Measurements from ENCODE around the gene BPIFB6. TPM values are rescaled to one million over a fixed set of nuclear protein-coding genes. Genes with fewer than 3 reads are reported as not detected.

BPIFB6 gene
- polyA plus RNA-seq, 1 donor: not detected

DNA sequence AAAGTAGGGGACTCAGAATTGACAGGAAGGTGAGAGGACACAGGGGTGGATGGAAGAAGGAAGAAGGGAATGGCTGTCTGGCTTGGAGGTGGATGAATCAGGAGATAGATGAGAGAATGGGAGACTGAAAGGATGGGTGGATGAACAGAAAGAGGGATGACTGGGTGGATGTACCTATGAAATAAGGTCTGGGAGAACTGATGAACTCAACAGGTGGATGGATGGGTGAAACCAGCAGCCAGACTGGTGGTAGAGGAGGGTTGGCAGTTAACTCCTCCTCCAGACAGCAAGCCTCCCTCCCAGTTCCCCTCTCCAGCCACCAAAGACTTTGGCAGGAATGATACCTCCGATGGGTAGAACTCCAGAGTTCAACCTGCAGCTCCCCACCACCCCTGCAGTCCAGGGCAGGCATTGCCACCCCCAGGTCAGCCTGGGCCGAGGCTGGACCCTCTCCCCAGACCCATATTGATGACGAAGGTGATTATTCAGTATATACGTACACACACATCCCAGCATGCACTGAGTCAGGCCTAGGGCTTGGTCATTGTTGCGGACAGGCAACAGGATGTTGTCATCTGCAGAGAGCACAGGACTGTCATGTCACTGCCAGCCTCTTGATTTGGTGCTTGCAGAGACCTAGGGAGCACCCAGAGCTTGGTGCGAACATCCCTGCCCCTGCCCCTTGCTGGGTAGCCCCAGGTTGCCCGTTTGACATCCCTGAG, 29.2 kb upstream of the BPIFB6 start:
- no peak for DNase-seq

DNA sequence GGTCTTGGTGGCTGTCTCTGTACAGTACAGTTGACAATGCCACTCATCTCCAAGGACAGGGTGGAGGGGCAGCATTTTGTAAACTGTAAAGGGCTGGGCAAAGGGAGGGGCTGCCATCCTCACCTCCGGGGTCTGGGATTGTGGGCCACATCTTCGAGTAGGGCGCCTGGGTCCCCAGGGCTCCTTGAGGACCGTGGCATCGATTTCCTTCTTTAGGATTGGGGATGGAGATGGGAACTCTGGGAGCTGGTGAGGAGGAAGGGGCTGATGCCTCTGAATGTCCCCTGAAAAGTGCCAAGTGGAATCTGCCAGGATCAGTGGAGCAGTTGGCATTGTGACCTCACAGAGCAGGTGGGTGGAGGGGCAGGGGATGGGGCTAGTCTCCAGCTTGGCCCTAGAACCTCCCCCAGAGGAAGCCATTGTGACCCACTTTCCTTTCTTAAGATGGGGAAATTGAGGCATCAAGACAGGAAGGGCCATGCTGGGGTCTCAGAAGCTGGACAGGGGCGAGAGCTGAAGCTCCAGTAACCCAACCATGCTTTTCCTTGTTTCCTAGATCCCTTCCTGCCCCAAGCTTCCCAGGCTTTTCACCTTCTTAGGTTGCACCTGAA, 27.2 kb upstream of the BPIFB6 start, which contains the start of gene SUN5:
TSS of gene SUN5 (minus strand) at position 293 of the 611 bp plus-strand sequence. CDS start at position 200, 93 bp downstream.
- no peak for DNase-seq

DNA sequence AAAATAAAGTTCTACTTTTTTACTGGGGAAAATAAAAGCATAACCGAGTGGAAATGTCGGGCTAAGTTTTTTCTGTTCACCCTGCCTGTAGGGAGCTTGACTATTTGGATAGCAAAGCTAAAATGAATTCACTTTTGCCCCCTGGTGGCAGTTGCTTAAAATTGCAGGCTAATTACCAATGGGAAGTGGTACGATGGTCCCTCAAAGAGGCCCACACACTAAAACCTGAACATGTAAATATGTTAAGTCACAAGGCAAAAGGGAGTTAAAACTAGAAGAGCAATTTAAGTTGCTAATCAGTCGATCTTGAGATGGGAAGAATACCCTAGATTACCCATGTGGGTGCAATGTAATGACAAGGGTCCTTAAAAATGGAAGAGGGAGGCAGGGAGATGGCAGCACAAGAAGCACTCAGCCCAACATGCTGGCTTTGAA, 26.3 kb upstream of the BPIFB6 start:
- no peak for DNase-seq

DNA sequence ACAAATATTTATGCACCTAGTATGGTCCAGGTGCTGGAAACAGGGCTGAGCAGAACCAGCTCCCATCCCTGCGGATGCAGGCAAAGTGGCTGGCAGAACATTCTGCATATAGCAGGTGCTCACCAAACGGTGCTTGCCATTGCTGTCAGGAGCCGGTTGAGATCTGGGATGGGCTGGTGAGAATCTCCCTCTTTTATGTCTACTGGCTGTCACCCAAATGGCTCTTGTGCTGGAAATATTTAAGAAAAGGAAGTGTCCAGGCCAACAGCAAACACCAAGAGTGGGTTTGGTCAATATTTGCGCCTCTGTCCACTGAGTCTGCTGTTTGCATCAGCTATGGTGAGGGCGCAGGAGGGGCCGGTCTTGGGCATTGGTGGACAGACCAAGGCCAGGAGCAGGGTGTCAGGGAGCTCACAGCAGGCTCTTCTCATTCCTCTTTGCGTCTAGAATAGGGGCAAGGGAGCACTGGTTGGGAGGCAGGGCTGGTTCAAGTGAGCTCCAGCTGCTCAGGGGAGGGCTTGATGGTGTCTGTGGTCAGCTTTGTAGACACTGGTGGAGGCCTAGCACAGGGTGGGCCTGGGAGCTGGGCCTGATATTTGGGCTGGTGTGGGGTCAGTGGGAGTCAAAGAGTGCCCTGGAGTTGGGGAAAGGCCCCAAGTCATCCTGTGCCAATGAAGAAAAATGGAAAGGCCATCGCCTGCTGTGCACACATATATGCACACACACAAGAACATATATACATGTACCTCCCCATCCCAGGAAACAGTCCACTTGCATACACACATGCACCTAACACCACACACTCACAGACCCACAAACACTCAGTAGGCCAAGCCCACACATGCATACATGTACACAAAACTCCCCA, 25.3 kb upstream of the BPIFB6 start:
- DNase-seq: no peak

DNA sequence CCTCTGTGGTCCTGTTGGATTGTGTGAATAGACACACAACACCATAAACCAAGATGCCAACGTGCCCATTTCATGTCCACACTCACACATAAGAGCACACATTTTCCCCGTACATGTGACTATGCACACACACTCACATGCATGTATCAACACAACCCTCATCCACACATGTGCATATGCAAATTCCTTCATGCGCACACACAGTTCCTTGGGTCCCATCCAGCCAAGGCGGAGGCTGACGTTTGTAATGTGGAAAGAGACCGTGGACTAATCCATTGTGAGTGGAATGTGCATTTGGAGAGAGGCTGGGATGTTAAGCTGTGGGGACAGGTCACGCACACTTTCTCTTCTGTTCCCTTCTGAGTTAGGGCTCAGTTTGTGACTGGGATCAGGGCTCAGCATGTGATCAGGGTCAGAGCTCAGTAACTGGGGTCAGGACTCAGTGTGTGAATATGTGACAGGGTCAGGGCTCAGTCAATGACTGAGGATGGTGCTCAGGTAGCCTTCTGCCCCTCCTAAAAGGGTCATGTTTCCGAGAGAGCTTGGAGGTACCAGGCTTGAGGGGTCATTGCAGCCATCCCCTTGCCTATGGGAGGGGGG, 24.6 kb upstream of the BPIFB6 start:
- DNase-seq: no peak

DNA sequence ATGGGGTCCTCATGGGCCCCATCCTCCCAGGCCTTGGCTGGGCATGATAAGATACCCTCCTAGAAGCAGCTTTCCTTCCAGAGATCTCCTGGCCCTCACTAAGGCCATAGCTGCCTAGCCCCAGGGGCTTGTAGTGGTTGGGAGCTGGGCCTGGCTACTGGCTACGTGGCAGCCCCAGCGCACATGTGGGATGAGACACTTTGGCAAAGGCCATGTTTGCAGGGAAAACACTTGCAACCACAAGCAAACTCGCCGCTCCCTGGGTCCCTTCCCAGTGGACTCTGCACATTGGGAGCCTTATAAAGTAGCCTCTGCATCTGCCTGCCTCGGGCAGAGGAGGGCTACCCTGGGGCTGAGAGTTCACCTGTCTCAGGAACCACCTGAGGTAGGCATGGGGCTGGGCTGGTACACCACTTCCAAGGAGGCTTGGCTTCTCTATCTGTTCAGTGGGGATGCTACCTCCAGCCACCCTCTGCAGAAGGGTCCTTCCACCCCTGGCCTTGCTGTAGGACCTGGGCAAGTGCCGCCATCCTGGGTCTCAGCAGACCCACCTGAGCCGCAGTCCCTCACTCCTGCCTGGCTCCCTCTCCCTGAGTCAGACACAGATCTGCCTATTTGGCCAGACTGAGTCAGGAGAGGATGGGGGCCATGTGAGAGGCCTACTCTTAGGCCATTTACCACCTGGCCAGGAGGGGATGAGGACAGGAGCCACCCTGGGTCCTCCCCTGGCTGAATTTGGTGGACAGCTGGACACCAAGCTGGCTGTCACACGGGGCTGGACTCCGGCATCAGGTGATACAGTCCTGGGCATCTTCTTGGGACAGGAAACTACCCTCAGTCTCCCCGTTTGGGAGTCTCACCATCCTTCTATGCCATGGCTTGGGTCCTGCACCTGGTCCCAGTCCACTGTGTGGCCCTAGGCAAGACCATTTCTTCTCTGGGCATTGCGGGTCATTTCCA, 23.8 kb upstream of the BPIFB6 start, which contains the start of gene BPIFB2:
TSS of gene BPIFB2 (plus strand) at position 329 of the 960 bp plus-strand sequence. CDS start 871 bp downstream, outside the sequence.
- no peak for DNase-seq

DNA sequence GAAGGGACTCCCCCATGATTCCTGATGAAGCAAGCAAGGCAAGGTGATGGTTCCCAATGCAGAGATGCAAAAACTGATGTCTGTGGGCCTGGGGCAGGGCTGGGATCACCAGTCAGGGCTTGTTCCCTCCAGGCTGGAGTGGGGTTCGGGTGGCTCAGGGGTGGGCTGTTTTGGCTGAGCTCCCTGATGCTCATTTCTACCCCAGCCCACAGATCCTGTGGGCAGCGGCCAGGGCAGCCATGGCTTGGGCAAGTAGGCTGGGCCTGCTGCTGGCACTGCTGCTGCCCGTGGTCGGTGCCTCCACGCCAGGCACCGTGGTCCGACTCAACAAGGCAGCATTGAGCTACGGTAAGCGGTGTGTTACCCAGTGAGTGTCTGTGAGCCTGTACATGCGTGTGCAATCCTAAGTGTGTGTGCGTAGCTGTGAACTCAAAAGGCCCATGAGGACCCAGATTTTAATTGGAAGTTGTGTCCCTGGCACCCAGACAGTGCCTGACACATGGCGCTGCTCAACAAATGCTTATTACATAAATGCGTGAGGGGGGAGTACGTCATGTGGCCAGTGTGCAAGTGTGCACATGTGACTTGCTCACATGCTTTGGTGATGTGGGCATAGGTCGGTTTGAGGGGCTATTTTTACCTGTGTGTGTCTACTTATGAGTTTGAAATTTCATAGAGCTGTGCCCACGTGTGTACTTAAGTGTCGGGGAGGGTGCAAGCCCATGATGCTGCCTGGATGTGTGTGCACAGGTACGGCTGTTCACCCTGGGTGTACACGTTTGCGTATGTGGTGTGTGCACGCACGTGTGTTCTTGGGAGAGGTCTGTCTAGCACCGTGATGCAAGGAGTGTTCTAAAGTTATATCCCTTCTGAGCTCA, 22.9 kb upstream of the BPIFB6 start:
- DNase-seq: no peak

DNA sequence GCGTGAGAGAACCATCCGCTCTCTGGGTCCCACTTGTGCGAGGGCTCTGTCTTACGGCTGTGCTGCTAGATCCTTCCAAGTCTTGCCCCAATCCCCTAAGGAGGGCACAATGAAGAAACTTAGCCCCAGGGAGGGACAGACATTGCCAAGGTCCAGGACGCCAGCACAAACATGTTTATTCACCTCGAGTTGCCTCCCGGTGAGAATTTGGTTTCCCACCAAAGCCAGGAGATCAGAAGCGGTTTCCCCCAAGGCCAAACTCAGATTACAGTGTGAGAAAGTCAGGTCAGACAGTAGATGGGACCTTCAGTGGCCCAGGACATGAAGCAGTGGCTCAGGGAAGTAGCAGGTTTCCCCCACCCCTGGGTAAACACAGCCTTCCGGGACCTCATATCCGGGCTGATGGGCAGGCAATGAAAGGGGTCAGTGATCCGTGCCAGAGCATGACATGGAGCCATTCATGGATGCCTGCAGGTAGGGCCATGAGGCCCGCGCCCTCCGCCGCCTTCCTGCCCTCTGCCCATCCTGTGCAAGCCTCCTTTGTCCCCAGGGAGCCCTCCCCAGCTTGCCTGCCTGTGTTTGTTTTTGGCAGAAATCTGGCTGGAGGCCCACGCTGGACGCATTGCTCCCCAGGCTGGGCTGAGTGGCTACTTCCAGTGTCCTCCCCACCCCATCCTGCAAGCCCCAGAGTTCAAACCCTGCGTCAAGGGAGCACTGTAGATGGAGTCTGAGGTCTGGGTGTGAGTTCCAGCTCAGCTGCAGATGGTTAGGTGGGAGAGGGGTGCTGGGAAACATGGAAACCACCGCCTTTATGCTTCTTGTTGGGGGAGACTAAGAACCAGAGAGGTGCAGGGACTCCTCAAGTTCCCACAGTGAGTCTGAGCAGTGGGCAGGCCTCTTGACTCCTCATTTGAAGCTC, 22.0 kb upstream of the BPIFB6 start:
- DNase-seq: no peak

DNA sequence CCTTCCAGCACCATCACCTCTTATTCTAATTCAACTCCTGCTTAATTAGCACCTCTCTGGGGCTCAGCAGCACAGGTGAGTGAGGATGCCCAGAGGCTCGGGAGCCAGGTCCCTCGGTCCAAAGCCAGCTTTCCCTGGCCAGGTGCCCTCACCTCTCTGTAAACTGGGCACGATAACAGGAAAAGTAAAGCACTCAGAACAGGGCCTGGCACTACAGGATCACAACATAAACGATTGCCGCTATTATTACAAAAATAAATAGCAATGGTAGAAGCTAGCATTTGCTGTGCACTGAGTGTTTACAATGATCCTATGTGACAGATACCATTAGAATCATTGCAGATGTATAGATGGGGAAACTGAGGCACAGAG, 21.3 kb upstream of the BPIFB6 start:
- no peak for DNase-seq

DNA sequence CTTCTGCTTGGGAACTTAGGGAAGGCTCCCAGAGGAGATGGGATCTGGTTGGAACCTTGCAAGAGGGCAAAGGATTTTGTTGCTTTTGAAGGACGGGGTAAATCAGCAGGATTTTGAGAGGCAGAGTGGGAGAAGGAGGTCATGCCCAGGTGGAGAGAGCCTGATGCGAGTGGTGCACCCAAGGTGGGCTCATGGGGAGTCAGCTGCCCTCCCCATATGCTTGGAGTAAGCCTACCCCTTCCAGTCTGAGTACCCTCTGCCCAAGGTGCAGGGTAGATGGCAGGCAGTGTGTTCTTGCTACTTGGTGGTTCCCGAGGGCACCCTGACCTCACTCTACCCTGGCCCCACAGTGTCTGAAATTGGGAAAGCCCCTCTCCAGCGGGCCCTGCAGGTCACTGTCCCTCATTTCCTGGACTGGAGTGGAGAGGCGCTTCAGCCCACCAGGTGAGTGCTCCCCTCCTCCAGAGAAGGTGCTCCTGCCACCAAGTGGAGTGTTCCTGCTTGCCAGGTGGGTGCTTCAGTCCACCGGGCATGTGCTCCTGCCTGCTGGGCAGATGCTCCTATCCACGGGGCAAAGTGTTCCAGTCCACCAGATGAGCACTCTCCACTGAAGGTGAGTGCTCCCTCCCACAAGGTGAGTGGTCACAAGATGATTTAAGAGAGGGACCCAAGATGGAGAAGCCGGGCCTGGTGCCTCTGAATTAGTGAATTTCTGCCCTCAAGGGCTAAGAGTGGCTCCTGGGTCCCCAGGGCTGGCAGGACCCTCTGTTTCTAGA, 20.6 kb upstream of the BPIFB6 start:
- no peak for DNase-seq

DNA sequence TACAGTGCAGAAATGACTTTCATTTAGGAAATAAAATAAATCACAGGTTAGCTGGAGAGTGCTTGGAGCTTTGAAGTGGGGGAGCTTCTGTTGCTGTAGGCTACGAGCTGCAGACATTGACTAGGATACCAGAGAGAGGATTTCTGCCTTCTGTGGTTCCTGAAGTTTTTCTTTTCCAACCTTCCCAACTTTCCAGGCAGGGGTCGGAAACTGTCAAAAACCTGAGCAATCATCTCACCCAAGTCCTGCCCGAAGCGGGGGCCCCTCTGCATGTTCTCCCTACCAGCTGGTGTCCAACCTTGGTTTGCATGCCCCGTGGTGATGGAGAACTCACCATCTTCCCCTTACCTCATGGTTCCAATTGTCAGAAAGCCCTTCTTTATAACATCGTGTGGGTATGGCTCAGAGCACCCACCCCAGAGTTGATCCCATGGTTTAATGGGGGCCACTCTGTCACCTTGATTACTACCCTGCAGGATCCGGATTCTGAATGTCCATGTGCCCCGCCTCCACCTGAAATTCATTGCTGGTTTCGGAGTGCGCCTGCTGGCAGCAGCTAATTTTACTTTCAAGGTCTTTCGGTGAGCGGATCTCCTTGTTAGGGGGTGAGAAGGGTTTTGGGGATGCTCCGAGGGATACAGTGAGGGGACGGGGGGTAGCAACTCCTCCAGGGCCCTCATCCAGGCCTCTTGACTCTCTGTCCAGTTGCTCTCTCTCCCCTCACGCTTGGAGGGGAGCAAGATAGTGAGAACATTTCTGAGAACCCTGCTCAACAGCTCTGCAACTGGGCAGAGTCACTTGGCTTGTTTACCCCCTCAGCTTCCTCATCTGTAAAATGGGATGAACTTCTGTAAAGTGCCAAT, 18.9 kb upstream of the BPIFB6 start:
- no peak for DNase-seq

DNA sequence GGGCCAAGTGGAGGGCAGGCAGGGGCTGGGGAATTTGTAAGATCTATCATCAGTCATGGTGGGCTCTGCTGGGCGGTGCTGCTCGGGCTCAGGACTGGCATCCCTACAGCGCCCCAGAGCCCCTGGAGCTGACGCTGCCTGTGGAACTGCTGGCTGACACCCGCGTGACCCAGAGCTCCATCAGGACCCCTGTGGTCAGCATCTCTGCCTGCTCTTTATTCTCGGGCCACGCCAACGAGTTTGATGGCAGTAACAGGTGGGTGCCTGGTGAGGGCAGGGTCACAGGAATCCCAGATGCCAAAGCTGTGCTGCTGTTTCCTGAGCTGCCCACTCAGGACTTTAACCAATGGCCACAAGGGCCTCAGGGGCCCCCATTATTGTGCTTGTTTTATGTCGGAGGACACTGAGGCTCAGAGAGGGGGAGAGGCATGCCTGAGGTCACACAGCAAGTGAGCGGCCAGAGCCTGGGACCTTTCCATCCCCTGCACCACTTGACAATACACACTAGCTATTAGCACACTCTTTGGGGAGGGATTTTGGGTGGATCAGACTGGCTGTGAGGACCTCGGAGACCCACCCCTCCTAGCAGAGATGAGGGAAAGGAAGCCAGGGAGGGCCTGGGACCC, 17.6 kb upstream of the BPIFB6 start:
- no peak for DNase-seq

DNA sequence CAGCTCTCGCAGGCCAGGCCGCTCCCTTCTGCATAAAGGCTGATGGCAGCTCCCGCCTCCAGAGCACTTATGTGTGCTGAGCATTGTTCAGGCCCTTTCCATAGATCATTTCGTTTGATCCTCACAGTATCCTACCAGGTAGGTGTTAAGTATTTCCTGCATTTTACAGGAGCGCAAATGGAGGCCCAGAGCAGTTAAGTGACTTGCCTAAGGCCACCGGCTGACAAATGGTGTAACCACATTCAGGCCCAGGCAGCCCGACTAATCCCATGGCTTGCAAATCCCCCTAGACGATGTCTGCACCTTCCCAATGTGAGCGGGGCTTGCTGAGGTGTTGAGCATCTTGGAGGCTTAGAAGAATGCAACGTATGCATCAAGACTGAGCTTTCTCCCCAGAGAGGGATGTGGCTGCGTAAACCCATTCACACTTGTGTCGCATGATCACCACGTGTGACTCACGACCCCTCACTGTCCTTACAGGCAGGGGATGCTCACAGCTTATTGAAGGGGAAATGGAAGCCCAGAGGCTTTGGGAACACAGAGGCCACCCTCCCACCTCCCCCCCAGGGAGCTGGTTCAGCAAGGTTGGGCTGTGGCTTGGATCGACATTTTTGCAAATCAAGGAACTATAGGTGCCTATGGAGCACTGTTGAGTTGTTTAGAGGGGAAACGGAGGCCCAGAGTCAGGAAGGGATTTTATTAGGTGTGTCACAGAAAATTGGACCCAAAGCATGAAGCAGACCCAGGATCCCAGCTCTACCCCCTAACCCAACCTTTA, 16.9 kb upstream of the BPIFB6 start:
- no peak for DNase-seq

DNA sequence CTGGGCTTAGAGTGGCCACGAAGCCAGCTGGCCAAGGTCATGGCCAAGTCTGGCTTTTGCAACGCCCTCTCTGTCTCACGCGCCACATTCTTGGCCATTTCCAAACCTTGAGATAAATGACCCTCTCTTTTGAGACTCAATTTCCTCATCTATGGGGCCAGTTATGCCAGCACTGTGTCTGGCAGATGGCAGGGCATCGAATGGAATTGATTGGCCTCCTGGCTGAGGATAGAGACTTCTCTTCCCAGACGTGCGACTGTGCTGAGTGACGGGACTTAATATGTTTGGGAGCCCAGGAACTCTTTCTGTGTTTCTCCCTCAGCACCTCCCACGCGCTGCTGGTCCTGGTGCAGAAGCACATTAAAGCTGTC, 16.3 kb upstream of the BPIFB6 start:
- DNase-seq: no peak

DNA sequence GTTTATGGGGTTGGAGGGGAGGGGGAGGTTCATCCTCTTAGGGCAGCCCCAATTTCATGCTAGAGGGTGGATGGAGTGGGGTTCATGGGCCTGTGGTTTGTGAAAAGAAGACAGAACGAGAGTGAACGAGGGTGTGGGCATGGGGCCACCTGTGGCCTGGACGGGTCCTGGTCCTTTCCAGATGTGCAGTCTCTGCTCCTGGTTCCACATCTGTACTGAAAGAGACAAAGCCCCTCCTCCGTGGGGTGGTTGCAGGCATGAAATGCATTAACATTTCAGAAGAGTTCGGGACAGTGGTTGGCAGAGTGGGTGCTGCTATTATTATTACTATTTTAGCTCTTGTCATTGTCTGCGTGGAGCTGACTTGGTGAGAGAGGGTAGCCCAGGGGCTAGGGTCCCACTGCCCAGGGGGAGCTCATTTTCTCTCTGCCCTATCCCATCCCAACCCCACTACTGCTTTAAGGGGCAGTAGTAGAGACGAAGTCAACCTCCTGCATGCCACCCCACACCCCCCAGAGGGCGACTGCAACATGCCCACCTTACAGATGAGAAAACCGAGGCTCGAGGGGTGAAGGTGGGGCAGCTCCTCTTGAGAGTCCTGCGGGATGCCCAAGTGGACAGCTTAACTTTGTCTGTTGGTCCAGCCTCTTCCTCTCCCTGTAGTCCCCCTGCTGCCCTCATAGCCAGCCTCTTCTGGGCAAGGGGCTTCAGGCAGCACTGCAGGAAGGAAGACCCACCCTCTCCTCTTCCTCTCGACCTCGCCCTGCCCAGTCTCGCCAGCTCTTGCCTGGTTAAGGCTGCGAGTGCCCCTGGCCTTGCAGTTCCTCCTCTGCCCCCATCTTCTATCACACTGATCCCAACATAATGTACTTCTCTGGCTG, 15.5 kb upstream of the BPIFB6 start:
- no peak for DNase-seq
